Vagina (tissue), 2 donors: ENCODE results near the gene OPHN1.

Experiments used
- CTCF ChIP-seq, 3 experiments: fragments of 450-650 bp in 2 of 3; fragments of 200-600 bp in 1 of 3; sonication (generic) in 1 of 3; IDR thresholded peaks; one replicate each; pipeline ENCODE4 v1.5.1; 2017 to 2019; ENCODE audit warnings: antibody characterized with exemption in 3 of 3, mild to moderate bottlenecking in 2 of 3, moderate library complexity in 2 of 3
- POLR2AphosphoS5 ChIP-seq, 2 donors: sonication (generic); formaldehyde crosslinking; IDR thresholded peaks; one replicate each; pipeline ENCODE4 v1.9.0; 2017; ENCODE audit warnings: antibody characterized with exemption in 2 of 2, mild to moderate bottlenecking in 2 of 2, low read depth in 1 of 2; ENCODE audit not compliant: insufficient read depth in 1 of 2

GRCh38 chrX:68332201-68332731 is 101.0 kb downstream of the OPHN1 start:
- no peak for TF ChIP-seq CTCF (IDR thresholded peaks at IDR 0.05)
- TF ChIP-seq POLR2AphosphoS5 (IDR thresholded peaks at IDR 0.05; ENCODE audit: insufficient read depth in 1 of 2, low read depth in 1 of 2): no peak
